ENCODE data around the gene SETBP1.

The SETBP1 gene

DNA sequence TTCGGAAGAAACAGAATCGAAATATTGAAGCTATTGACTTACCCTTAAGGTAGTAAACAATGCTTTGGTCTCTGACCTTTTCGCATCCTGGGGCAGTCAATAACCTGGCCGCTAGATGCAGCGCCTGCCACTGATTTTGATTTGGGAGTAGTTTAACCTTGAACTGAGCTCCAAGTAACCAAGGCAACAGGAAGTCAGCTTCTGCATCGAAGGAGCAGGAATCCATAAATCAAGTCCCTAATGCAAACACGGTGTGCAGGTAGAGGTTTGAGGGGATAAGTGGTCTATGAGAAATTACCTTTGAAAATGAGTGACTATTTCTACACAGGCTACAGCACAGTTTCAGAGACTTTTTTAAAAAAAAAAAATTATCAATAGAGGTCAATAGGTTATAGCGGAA lies 353.5 kb downstream of the SETBP1 start:
- no peak for DNase-seq (ENCODE audit: extremely low spot score, insufficient read length, low read depth)
- no peak for FAIRE-seq

DNA sequence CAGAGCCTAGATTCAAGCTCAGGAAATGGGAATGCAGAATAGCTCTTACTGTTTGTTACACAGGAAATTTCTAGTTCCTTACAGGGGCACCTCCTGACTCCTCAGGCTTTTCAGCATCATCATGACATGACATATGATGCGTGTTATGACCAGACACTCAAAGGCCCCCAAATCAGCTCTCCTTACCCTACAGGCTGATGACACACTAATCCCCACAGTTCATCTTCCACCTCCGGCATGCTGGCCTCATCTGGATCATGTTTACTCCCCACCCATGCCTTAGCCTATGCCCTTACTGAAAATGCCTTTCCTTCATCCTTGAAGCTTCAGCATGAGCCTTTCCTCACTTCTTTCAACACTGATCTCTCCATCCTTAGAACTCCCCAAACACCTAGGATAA lies 356.9 kb downstream of the SETBP1 start:
- FAIRE-seq (no peak), DNase-seq (ENCODE audit: extremely low spot score, insufficient read length, low read depth) (no peak)

DNA sequence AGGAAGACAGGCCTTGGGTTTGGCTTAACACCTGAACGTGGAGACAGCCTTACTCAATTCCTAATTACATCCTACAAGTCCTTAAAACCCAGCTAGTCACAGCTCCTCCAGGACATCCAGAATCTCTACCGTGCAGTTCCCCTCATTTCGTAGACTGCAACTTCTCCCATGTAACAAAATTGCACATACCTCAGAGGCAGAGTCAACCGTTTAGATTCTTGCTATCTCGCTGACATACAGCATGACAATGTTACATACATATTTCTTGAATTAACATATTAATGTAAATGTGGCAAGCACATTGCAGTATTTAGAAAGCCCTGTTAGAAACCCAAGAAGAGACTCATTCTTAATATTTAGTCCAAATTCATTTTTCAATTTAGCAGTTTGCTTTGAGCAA lies 358.7 kb downstream of the SETBP1 start:
- no peak for FAIRE-seq
- no peak for DNase-seq (ENCODE audit: extremely low spot score, insufficient read length, low read depth)

DNA sequence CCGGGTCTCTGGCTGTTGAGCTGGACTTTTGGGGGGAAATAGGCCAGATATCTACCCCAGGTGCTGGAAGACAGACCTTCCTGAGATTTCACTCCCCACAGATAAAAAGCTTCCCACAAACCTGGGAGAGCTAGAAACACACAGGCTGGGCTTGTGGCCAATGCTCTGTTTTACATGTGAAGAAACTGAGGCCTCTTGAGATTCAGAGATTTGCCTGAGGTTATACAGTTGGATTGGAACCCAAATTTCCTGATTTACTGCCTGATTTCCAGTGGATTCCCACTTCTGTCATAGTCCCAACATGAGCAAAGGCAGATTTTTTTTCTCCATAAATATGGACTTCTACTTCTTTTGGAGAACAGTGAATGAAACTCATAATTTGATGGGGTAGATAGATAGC lies 360.2 kb downstream of the SETBP1 start:
- FAIRE-seq: no peak

GRCh38 chr18:45044787-45045186 lies 364.1 kb downstream of the SETBP1 start:
- FAIRE-seq (no peak), DNase-seq (ENCODE audit: extremely low spot score, insufficient read length, low read depth) (no peak)

More for the DNA sequence above, 360.2 kb downstream of the SETBP1 start:
- no peak for DNase-seq (ENCODE audit: extremely low spot score, insufficient read length, low read depth)

DNA sequence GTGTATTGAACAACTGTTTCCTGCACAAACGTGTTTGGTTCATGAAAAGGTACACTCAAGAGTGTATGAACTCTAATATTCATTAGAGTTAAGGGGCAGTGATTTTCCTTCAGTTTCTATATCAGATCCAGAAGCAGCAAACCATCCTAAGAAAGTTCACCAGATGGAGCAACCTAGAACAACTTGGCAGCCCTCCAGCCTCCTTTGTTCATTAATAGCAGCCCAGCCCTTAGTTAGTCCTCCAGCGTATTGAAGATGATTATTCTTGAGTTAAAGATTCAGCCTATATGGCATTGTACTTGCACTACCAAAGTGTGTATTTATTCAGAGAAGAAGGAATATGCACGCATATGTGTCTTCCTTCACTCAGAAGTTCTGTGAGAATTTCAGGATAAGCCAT lies 365.5 kb downstream of the SETBP1 start:
- no peak for DNase-seq (ENCODE audit: extremely low spot score, insufficient read length, low read depth)
- no peak for FAIRE-seq

GRCh38 chr18:45046961-45047360 lies 366.3 kb downstream of the SETBP1 start:
- no peak for DNase-seq (ENCODE audit: extremely low spot score, insufficient read length, low read depth)
- no peak for FAIRE-seq

DNA sequence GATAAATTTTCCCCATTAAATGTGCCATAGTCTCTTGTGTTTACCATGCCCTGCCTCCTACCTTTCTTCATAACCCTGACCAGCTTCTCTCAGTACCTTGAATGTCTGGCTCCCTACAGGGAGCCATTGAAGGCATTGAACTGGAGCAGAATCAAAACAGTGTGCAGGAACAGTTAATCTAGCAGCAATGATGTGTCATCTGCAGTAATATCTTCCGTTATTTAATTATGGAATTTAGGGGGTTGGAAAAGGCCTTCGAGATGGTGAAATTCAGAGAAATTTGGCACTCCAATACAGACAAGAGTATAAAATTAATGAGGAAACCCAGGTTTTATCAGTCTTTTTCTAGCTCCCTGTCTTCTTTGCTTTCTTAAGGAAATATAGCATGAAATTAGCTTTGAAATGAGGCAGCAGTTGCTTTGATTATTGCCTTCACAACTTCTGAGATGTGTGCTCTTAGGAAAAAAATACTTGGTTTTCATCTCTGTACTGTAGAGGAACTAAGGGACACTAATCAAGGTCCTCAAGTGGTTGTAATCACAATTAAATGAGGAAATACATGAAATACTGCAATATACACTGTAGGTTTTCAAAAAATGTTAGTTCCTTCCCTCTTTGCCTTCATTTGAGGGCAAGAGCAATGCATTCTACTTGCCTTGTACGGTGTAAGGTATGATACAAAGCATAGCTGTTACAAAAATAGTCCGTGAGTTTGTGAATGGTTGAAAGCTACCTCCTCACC lies 369.1 kb downstream of the SETBP1 start:
- DNase-seq (ENCODE audit: extremely low spot score, insufficient read length, low read depth) (no peak), FAIRE-seq (no peak)

GRCh38 chr18:45050712-45051601 lies 370.3 kb downstream of the SETBP1 start:
- DNase-seq (ENCODE audit: extremely low spot score, insufficient read length, low read depth) (no peak), FAIRE-seq (no peak)

DNA sequence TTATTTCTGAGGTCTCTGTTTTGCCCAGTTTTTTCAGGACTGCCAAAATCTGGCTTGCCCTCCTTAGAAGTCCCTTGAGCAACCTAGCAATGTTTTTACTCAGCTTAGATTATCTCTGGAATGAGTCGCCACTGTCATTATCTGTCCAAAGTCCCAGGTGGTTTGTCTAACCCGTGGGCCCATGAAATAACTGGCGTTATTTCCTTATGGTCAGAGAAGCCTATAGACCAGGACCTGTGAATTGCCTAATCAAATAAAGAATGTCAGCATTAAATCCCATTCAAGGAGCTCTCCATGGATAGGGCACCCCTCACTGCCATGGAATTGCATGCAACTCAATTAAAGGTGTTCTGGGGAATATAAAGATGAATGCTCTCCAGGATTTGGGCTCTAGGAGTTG lies 373.9 kb downstream of the SETBP1 start:
- DNase-seq (ENCODE audit: extremely low spot score, insufficient read length, low read depth): no peak
- FAIRE-seq: no peak

DNA sequence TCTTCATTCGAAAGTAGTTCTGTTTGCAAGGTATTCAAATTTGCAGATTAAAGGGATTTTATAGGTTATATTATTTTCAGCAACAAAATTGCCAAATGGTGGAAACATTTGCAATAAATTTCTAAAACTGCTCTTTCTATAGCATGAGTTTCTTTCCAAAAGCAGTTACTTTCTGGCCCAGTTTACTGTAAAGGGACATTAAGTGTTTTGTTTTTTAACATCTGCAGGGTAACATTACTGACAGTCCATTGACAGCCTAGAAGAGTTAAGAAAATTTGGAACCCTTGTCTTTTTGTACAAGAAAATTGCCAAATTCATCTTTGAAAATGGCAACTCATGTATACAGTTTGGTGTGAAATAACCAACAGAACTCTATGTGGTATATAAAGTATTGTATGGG lies 375.1 kb downstream of the SETBP1 start:
- FAIRE-seq: no peak
- DNase-seq (ENCODE audit: extremely low spot score, insufficient read length, low read depth): no peak

DNA sequence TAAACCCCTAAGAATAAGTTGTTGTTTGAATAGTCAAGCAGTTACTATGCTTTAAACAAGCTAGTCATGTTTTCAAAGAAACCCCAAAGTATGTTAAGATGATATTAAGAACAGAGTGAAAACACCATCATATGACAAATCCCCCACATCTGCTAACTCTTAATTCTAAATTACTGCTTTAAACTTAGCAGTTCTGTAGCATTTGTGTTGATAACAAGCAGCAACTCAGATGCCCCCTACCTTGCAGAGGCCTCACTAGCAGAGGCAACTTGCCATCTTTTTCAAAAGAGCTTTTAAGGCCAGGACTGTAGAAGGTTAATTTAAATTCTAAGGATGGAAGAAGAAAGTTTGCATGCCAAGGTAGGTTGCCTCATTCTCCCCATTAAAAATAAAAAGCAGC lies 376.2 kb downstream of the SETBP1 start:
- no peak for DNase-seq (ENCODE audit: extremely low spot score, insufficient read length, low read depth)
- no peak for FAIRE-seq

- FAIRE-seq: no peak
- DNase-seq (ENCODE audit: extremely low spot score, insufficient read length, low read depth): no peak
Observed at GRCh38 chr18:45057955-45058600, 377.4 kb downstream of the SETBP1 start.

- no peak for FAIRE-seq
- no peak for DNase-seq (ENCODE audit: extremely low spot score, insufficient read length, low read depth)
Observed at GRCh38 chr18:45059695-45060094, 379.0 kb downstream of the SETBP1 start.

DNA sequence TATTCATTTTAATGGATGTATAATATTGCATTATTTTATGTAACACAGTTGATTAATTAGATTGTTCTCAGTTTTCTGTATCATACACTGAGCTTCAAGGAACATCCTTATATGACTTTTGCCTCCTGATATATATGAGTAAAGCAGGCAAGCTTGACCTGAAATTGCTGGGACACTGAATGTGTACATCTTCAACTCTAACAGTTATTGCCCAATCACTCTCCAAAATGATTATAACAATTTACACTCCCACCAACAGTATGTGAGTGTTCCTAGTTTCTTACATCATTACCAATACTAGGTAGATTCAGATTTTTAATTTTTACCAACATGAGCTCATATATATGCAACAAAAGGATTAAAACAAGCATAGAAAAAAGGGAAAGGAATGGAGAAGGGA lies 379.4 kb downstream of the SETBP1 start:
- no peak for DNase-seq (ENCODE audit: extremely low spot score, insufficient read length, low read depth)
- FAIRE-seq: no peak

GRCh38 chr18:45061359-45061758 lies 380.7 kb downstream of the SETBP1 start:
- no peak for DNase-seq (ENCODE audit: extremely low spot score, insufficient read length, low read depth)
- FAIRE-seq: no peak

- no peak for FAIRE-seq
- no peak for DNase-seq (ENCODE audit: extremely low spot score, insufficient read length, low read depth)
Observed at GRCh38 chr18:45063246-45064038, 382.8 kb downstream of the SETBP1 start.

DNA sequence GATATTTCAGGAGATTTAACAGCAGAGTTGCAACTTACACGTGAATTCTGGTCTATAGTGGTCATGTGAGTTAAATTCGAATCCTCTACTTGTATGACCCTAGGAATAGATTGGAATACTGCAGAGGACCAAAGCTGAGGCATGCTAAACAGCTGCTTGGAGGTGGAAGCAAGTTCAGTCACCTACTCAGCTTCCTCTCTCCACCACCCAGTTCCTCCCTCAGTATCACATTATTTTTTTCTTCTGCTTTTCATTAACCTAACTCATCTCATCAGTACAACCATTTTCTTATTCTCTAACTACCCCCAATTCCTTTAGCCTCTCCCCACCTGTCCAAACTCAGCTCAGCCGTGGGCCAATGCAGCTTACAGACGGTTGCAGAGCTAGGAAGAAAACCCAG lies 385.5 kb downstream of the SETBP1 start:
- FAIRE-seq: no peak

DNA sequence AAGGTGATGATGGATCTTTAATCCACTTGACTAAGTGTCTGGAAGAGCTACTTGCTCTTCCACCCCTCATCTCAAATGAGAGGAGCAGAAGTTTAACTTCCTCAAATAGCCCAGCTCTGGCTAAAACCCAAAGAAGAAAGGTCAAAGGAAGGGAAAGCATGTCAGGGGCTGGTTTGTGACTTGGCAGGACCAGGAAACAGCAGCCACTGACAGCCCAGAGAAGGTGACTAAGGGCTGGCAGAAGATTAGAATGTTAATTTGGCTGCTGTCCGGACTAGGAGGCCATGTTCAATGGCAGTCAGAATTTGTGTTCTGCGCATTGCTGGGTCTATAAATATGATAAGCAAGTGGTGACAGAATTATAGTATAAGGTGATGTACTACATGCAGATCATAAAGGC lies 386.2 kb downstream of the SETBP1 start:
- no peak for DNase-seq (ENCODE audit: extremely low spot score, insufficient read length, low read depth)
- FAIRE-seq: no peak

More for the DNA sequence above, 385.5 kb downstream of the SETBP1 start:
- DNase-seq (ENCODE audit: extremely low spot score, insufficient read length, low read depth): no peak

All from GM18507 (cell line).